HCT116 (cell line): Measurements from ENCODE around the gene GAS2. TPM values are rescaled to one million over a fixed set of nuclear protein-coding genes. Genes with fewer than 3 reads are reported as not detected.

ENCODE experiments used
- ELF1 ChIP-seq: IDR thresholded peaks from 2 replicates; pipeline ENCODE4 v1.6.1; 2012; ENCODE audit warnings: low read depth, borderline replicate concordance
- EZH2 ChIP-seq: fragments of 200-600 bp; sonication (generic); IDR thresholded peaks from 2 replicates; pipeline ENCODE4 v1.6.1; 2017; ENCODE audit warnings: antibody characterized with exemption, mixed run types
- EZH2phosphoT487 ChIP-seq: fragments of 200-600 bp; IDR thresholded peaks from 2 replicates; pipeline ENCODE4 v1.6.1; 2018; ENCODE audit warnings: antibody characterized with exemption, borderline replicate concordance
- FOSL1 ChIP-seq: IDR thresholded peaks from 2 replicates; pipeline ENCODE4 v1.6.1; 2012; ENCODE audit warnings: low read depth
- POLR2A ChIP-seq: IDR thresholded peaks from 2 replicates; pipeline ENCODE4 v1.7.0; 2011; ENCODE audit warnings: borderline replicate concordance; ENCODE audit not compliant: insufficient read depth, insufficient read length; ENCODE audit errors: extremely low read depth
- SIN3A ChIP-seq: IDR thresholded peaks from 2 replicates; pipeline ENCODE4 v1.6.1; 2012; ENCODE audit warnings: low read depth
- SRF ChIP-seq: IDR thresholded peaks from 2 replicates; pipeline ENCODE4 v1.6.1; 2012; ENCODE audit warnings: low read depth
- TCF7L2 ChIP-seq: IDR thresholded peaks from 2 replicates; pipeline ENCODE4 v1.7.0; 2011; ENCODE audit warnings: borderline replicate concordance, inconsistent platforms; ENCODE audit not compliant: insufficient read depth, insufficient read length; ENCODE audit errors: extremely low read depth
- ZFX ChIP-seq: fragments of 450-650 bp; IDR thresholded peaks from 2 replicates; pipeline ENCODE4 v1.6.1; 2017
- ZNF274 ChIP-seq: fragments of 200-500 bp; sonication (Bioruptor generic); IDR thresholded peaks from 2 replicates; pipeline ENCODE4 v1.6.1; 2014; ENCODE audit warnings: mild to moderate bottlenecking, low read depth, low read length, inconsistent platforms
- total RNA-seq: library from RNA; stranded (reverse); gene quantifications from one replicate; pipeline ENCODE4 v1.2.1, GENCODE V29; 2021; ENCODE audit not compliant: unreplicated experiment
- TF ChIP-seq, protein P1 (sequence below): IDR thresholded peaks from 2 replicates; pipeline ENCODE4 v1.6.1; 2012
- TF ChIP-seq, protein P2 (sequence below), 3 experiments: fragments of 200-600 bp in 1 of 3; sonication (generic) in 1 of 3; IDR thresholded peaks in 2 of 3; conservative IDR thresholded peaks in 1 of 3; 2 replicates each; pipeline ENCODE4 v1.5.1; 2012 to 2017; ENCODE audit warnings: low read depth in 2 of 3, low read length in 2 of 3, antibody characterized with exemption in 1 of 3, borderline replicate concordance in 1 of 3, control low read depth in 1 of 3, mild to moderate bottlenecking in 1 of 3, mixed read lengths in 1 of 3, mixed run types in 1 of 3, moderate library complexity in 1 of 3; ENCODE audit not compliant: insufficient read depth in 1 of 3
- TF ChIP-seq, protein P3 (sequence below): IDR thresholded peaks from 2 replicates; pipeline ENCODE4 v1.6.1; 2012

Gene GAS2
- total RNA-seq, 1 experiment from 2014 or later: not detected

DNA sequence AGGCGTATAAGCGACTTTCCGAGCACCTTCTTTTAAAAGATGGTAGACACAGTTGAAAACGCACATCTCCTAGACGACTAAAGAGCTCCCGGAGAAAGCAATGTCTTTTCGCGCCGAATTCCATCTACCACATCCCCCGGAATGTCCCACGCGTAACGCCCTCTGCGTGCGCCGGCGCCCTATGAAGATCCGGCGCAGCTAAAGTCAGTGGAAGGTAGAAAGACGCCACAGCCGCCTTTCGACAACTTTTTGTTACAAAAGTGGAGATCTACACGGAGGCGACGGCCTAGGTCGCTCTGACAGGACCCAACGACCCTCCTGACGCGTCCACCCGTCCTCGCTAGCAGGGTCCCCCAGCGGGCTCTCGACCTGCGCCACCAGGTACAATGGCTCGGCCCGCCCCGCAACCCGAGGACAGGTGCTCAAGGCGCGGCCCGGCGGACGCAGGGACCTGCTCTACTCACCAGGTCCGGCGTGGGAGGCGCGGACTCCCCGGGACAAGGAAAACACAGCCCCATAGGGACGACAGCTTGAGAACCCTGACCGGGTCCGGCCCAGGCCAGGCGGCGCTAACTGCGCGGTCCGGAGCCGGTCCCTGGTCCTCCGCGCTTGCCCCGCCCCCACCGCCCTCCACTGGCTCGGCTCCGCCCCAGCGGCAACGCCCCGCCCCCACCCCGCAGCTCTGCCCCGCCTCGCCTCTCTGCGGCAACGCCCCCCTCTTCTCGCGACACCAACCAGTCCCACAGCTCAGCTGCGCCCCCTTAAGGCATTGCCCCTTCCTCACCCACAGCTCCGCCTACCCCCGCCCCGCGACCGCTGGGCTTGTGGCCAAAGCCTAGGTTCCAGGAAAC lies 163.0 kb downstream of the GAS2 start, which contains the start of gene SVIP (continued):
- peak; percentile 36; the same call in 1 of the 2 replicates for TF ChIP-seq SIN3A
- TF ChIP-seq ZNF274: no peak
- peak; percentile 58 for TF ChIP-seq ZFX
- TF ChIP-seq, protein P1, sequence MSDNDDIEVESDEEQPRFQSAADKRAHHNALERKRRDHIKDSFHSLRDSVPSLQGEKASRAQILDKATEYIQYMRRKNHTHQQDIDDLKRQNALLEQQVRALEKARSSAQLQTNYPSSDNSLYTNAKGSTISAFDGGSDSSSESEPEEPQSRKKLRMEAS: peak; percentile 45
- TF ChIP-seq ELF1: no peak
- no peak for TF ChIP-seq FOSL1
- peak; percentile 45 for TF ChIP-seq TCF7L2
- no peak for TF ChIP-seq EZH2phosphoT487
- peak; percentile 26 for TF ChIP-seq POLR2A
- TF ChIP-seq EZH2: no peak
- TF ChIP-seq, protein P2, sequence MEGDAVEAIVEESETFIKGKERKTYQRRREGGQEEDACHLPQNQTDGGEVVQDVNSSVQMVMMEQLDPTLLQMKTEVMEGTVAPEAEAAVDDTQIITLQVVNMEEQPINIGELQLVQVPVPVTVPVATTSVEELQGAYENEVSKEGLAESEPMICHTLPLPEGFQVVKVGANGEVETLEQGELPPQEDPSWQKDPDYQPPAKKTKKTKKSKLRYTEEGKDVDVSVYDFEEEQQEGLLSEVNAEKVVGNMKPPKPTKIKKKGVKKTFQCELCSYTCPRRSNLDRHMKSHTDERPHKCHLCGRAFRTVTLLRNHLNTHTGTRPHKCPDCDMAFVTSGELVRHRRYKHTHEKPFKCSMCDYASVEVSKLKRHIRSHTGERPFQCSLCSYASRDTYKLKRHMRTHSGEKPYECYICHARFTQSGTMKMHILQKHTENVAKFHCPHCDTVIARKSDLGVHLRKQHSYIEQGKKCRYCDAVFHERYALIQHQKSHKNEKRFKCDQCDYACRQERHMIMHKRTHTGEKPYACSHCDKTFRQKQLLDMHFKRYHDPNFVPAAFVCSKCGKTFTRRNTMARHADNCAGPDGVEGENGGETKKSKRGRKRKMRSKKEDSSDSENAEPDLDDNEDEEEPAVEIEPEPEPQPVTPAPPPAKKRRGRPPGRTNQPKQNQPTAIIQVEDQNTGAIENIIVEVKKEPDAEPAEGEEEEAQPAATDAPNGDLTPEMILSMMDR (IDR thresholded peaks at IDR 0.05 in 2 of 3, conservative IDR thresholded peaks at IDR 0.05 in 1 of 3; ENCODE audit: borderline replicate concordance in 1 of 3, insufficient read depth in 1 of 3, low read depth in 2 of 3, low read length in 2 of 3): peak; percentile 50 to 62 (median 60); a peak in 5 of 6 replicates
- TF ChIP-seq, protein P3, sequence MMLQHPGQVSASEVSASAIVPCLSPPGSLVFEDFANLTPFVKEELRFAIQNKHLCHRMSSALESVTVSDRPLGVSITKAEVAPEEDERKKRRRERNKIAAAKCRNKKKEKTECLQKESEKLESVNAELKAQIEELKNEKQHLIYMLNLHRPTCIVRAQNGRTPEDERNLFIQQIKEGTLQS: no peak
- TF ChIP-seq SRF: no peak
